H1 (cell line): ENCODE results near the gene GREB1. TPM values are rescaled to one million over a fixed set of nuclear protein-coding genes. Genes with fewer than 3 reads are reported as not detected.

Source experiments
- CTCF ChIA-PET: fragments of 300-600 bp; sonication (Branson Sonifier 250); formaldehyde crosslinking; loops from one replicate; lab custom pipeline; 2021; ENCODE audit not compliant: partially characterized antibody; lab: Charles Lee
- POLR2A ChIA-PET: fragments of 300-600 bp; sonication (Branson Sonifier 250); formaldehyde crosslinking; loops from one replicate; lab custom pipeline; 2021; ENCODE audit warnings: inconsistent platforms; ENCODE audit not compliant: partially characterized antibody; lab: Charles Lee
- DNase-seq, 2 experiments: peaks; one replicate each; pipeline versions ENCODE4 v3.0.0 to v3.0.0-alpha.2; 2010 to 2022; ENCODE audit warnings: low spot score in 2 of 2, low read depth in 1 of 2, mixed read lengths in 1 of 2
- FAIRE-seq: peaks from 2 replicates; lab custom pipeline; 2011; peaks lifted over from hg19 to GRCh38; lab: Jason Lieb, UNC
- H2AFZ ChIP-seq: 2 replicates; pipeline ENCODE4 v1.8.1; 2012; ENCODE audit warnings: low read length, inconsistent platforms
- H2AK5ac ChIP-seq: 2 replicates; pipeline ENCODE4 v1.6.1; 2013; ENCODE audit warnings: low read depth, low read length
- H2BK120ac ChIP-seq: replicated peaks from 2 replicates; pipeline ENCODE3; 2013; ENCODE audit warnings: low read depth, low read length, inconsistent platforms
- H2BK12ac ChIP-seq: 2 replicates; pipeline ENCODE4 v1.6.1; 2013; ENCODE audit warnings: low read depth, low read length
- H2BK15ac ChIP-seq: 2 replicates; pipeline ENCODE4 v1.6.1; 2013; ENCODE audit warnings: low read length
- H2BK20ac ChIP-seq: 2 replicates; pipeline ENCODE4 v1.6.1; 2013; ENCODE audit warnings: low read length
- H2BK5ac ChIP-seq: 2 replicates; pipeline ENCODE4 v1.6.1; 2013; ENCODE audit warnings: low read depth, low read length
- H3K14ac ChIP-seq: 2 replicates; pipeline ENCODE4 v1.6.1; 2013; ENCODE audit warnings: inconsistent platforms; ENCODE audit not compliant: insufficient read length
- H3K18ac ChIP-seq: 2 replicates; pipeline ENCODE4 v1.6.1; 2013; ENCODE audit warnings: low read length; ENCODE audit errors: extremely low read depth
- H3K23ac ChIP-seq: 2 replicates; pipeline ENCODE4 v1.6.1; 2013; ENCODE audit warnings: inconsistent platforms; ENCODE audit not compliant: insufficient read length
- H3K23me2 ChIP-seq: 2 replicates; pipeline ENCODE4 v1.6.1; 2013; ENCODE audit warnings: low read depth, low read length
- H3K27ac ChIP-seq: 2 replicates; pipeline ENCODE4 v1.6.1; 2011; ENCODE audit warnings: low read depth, low read length, inconsistent platforms
- H3K27me3 ChIP-seq, 4 experiments: replicated peaks in 1 of 4; 1 replicate in 1 of 4; 2 replicates in 3 of 4; pipeline versions ENCODE4 v1.6.1 to v1.8.1; 2011 to 2013; ENCODE audit warnings: low read length in 3 of 4, mild to moderate bottlenecking in 3 of 4, inconsistent platforms in 2 of 4, mixed read lengths in 2 of 4, moderate library complexity in 1 of 4; ENCODE audit not compliant: control insufficient read depth in 3 of 4, insufficient read depth in 3 of 4; ENCODE audit errors: extremely low read depth in 1 of 4
- H3K36me3 ChIP-seq, 4 experiments: 2 replicates each; pipeline versions ENCODE4 v1.6.1 to v1.8.1; 2011 to 2013; ENCODE audit warnings: mild to moderate bottlenecking in 4 of 4, low read length in 3 of 4, moderate library complexity in 2 of 4, control low read depth in 1 of 4, inconsistent platforms in 1 of 4; ENCODE audit not compliant: insufficient read depth in 4 of 4, control insufficient read depth in 2 of 4
- H3K4ac ChIP-seq: replicated peaks from 2 replicates; pipeline ENCODE3; 2013; ENCODE audit warnings: low read length, low read depth, mixed read lengths, inconsistent platforms; ENCODE audit not compliant: insufficient read length
- H3K4me1 ChIP-seq, 4 experiments: replicated peaks in 1 of 4; 1 replicate in 1 of 4; 2 replicates in 3 of 4; pipeline versions ENCODE4 v1.6.1 to v1.8.1; 2011 to 2013; ENCODE audit warnings: low read length in 3 of 4, inconsistent platforms in 2 of 4, mixed read lengths in 1 of 4; ENCODE audit not compliant: insufficient read depth in 4 of 4, control insufficient read depth in 3 of 4
- H3K4me2 ChIP-seq, 2 experiments: 2 replicates each; pipeline versions ENCODE4 v1.6.1 to v1.8.1; 2011 to 2013; ENCODE audit warnings: low read depth in 2 of 2, low read length in 2 of 2, control low read depth in 1 of 2, inconsistent platforms in 1 of 2, mild to moderate bottlenecking in 1 of 2; ENCODE audit not compliant: insufficient read depth in 1 of 2
- H3K4me3 ChIP-seq, 4 experiments: fragments of 200-600, 300-600 bp in 1 of 4; sonication (generic), shearing (Covaris generic), sonication (Bioruptor Twin) in 1 of 4; 2 replicates each; pipeline versions ENCODE4 v1.5.1 to v1.8.1; 2011 to 2016; ENCODE audit warnings: low read length in 4 of 4, low read depth in 3 of 4, control low read depth in 2 of 4, inconsistent platforms in 2 of 4, mild to moderate bottlenecking in 2 of 4, mixed read lengths in 1 of 4, moderate library complexity in 1 of 4; ENCODE audit not compliant: insufficient read depth in 2 of 4; ENCODE audit errors: extremely low read depth in 1 of 4
- H3K56ac ChIP-seq: replicated peaks from 2 replicates; pipeline ENCODE3; 2013; ENCODE audit warnings: low read depth, mild to moderate bottlenecking, mixed read lengths, low read length, inconsistent platforms; ENCODE audit not compliant: insufficient read length
- H3K79me1 ChIP-seq: 2 replicates; pipeline ENCODE4 v1.6.1; 2013; ENCODE audit warnings: low read depth, low read length, control low read depth
- H3K79me2 ChIP-seq, 2 experiments: 2 replicates each; pipeline versions ENCODE4 v1.6.1 to v1.8.1; 2012 to 2013; ENCODE audit warnings: low read length in 2 of 2, mild to moderate bottlenecking in 2 of 2, inconsistent platforms in 1 of 2; ENCODE audit not compliant: insufficient read depth in 2 of 2, control insufficient read depth in 1 of 2
- H3K9ac ChIP-seq, 4 experiments: replicated peaks in 1 of 4; 1 replicate in 1 of 4; 2 replicates in 3 of 4; pipeline versions ENCODE4 v1.6.1 to v1.8.1; 2011 to 2013; ENCODE audit warnings: low read depth in 3 of 4, low read length in 3 of 4, control low read depth in 2 of 4, mild to moderate bottlenecking in 2 of 4, moderate library complexity in 2 of 4, inconsistent platforms in 1 of 4; ENCODE audit errors: extremely low read depth in 1 of 4
- H3K9me3 ChIP-seq, 2 experiments: 2 replicates each; pipeline versions ENCODE4 v1.6.1 to v1.8.1; 2012 to 2013; ENCODE audit warnings: mild to moderate bottlenecking in 2 of 2, moderate library complexity in 2 of 2, control low read depth in 1 of 2, inconsistent platforms in 1 of 2, low read depth in 1 of 2, low read length in 1 of 2, mixed read lengths in 1 of 2; ENCODE audit not compliant: insufficient read depth in 2 of 2
- H4K20me1 ChIP-seq, 2 experiments: replicated peaks in 1 of 2; 2 replicates each; pipeline versions ENCODE3 to v1.8.1; 2011 to 2013; ENCODE audit warnings: inconsistent platforms in 2 of 2, low read length in 2 of 2, mild to moderate bottlenecking in 1 of 2; ENCODE audit not compliant: insufficient read depth in 2 of 2, control insufficient read depth in 1 of 2
- H4K5ac ChIP-seq: 2 replicates; pipeline ENCODE4 v1.6.1; 2013; ENCODE audit warnings: low read length, low read depth, mixed read lengths, inconsistent platforms; ENCODE audit not compliant: insufficient read length
- H4K8ac ChIP-seq: 2 replicates; pipeline ENCODE4 v1.8.0; 2013; ENCODE audit warnings: mild to moderate bottlenecking, moderate library complexity, low read length, inconsistent platforms; ENCODE audit not compliant: insufficient read depth; ENCODE audit errors: extremely low read depth
- H4K91ac ChIP-seq: replicated peaks from 2 replicates; pipeline ENCODE3; 2013; ENCODE audit warnings: low read length, mixed read lengths, inconsistent platforms; ENCODE audit not compliant: insufficient read length
- BACH1 ChIP-seq: IDR thresholded peaks from 2 replicates; pipeline ENCODE4 v1.6.1; 2012; ENCODE audit warnings: low read length, improper control_type of control experiment
- BRCA1 ChIP-seq: IDR thresholded peaks from 2 replicates; pipeline ENCODE4 v1.6.1; 2012; ENCODE audit warnings: low read depth, low read length, improper control_type of control experiment
- CHD1 ChIP-seq: IDR thresholded peaks from 2 replicates; pipeline ENCODE4 v1.6.1; 2012; ENCODE audit warnings: low read depth, low read length, improper control_type of control experiment
- EGR1 ChIP-seq: IDR thresholded peaks from 2 replicates; pipeline ENCODE4 v1.6.1; 2011; ENCODE audit warnings: low read depth, low read length, borderline replicate concordance
- JUN ChIP-seq: IDR thresholded peaks from 2 replicates; pipeline ENCODE4 v1.6.1; 2011; ENCODE audit warnings: low read depth, mild to moderate bottlenecking, improper control_type of control experiment, low read length
- KDM1A ChIP-seq: fragments of 200-600, 300-600 bp; sonication (generic); IDR thresholded peaks from 2 replicates; pipeline ENCODE4 v1.7.1; 2016; ENCODE audit warnings: mild to moderate bottlenecking, low read length, borderline replicate concordance
- KDM4A ChIP-seq: IDR thresholded peaks from one replicate; pipeline ENCODE4 v1.7.1; 2012; ENCODE audit warnings: low read depth, mild to moderate bottlenecking, moderate library complexity, low read length, inconsistent platforms; ENCODE audit not compliant: severe bottlenecking
- SAP30 ChIP-seq: fragments of 300-600 bp; sonication (generic); IDR thresholded peaks from 2 replicates; pipeline ENCODE4 v1.7.1; 2012; ENCODE audit warnings: low read length, moderate library complexity, mild to moderate bottlenecking, inconsistent platforms; ENCODE audit not compliant: insufficient read depth, insufficient replicate concordance
- SIN3A ChIP-seq, 2 experiments: IDR thresholded peaks in 1 of 2; conservative IDR thresholded peaks in 1 of 2; 2 replicates each; pipeline ENCODE4 v1.6.1; 2011 to 2012; ENCODE audit warnings: low read length in 2 of 2, improper control_type of control experiment in 1 of 2, low read depth in 1 of 2, mild to moderate bottlenecking in 1 of 2
- SP4 ChIP-seq: IDR thresholded peaks from 2 replicates; pipeline ENCODE4 v1.6.1; 2012; ENCODE audit warnings: low read length, inconsistent platforms
- TEAD4 ChIP-seq: IDR thresholded peaks from 2 replicates; pipeline ENCODE4 v1.6.1; 2012; ENCODE audit warnings: low read depth, low read length, inconsistent platforms, mixed read lengths
- WGBS, 2 experiments: shearing (Covaris generic) in 1 of 2; methylation state at CpG; one replicate each; pipeline versions ENCODE4 v1.1.6 to v1.1.7; 2013 to 2015; ENCODE audit warnings: low lambda C conversion rate in 2 of 2, mixed read lengths in 2 of 2, inconsistent platforms in 1 of 2, low coverage in 1 of 2, missing lambda C conversion rate in 1 of 2; ENCODE audit not compliant: insufficient replicate concordance in 2 of 2, insufficient coverage in 1 of 2, insufficient read length in 1 of 2; ENCODE audit errors: extremely low coverage in 1 of 2, missing lambda C conversion rate in 1 of 2; 5-methylcytosine and 5-hydroxymethylcytosine counted together
- polyA plus RNA-seq, 7 experiments: library from polyadenylated mRNA; depleted of rRNA in 3 of 7; stranded (reverse) in 5 of 7; unstranded in 2 of 7; fragments of >200 nt in 5 of 7; fragments of 200-250 nt in 2 of 7; gene quantifications; 1 replicate in 5 of 7; 2 replicates in 1 of 7; 4 replicates in 1 of 7; pipeline versions ENCODE4 v1.2.1 to v1.2.3, GENCODE V29; 2011 to 2013; ENCODE audit warnings: missing spikeins in 2 of 7, mixed read lengths in 2 of 7
- total RNA-seq: library from RNA; stranded (reverse); fragmentation: NEBNext Ultra II Directional; extraction: Animal tissue kit (Norgen Biotek cat#: 25700); gene quantifications from 2 replicates; pipeline ENCODE4 v1.2.1, GENCODE V29; 2021

The GREB1 gene
- total and polyA plus RNA-seq, 2 of the 8 experiments (the other 6 are each of a cell fraction or from before 2014, with no cell fraction given) = 7.9 to 43.4 TPM

GRCh38 chr2:11680901-11681721 lies 147.3 kb downstream of the GREB1 start:
- no peak overlapping the region for H2BK15ac ChIP-seq
- H3K56ac ChIP-seq = no peak overlapping the region
- H3K79me1 ChIP-seq = no peaks in the 10 kb centered on the region
- H3K27me3 ChIP-seq = no peaks in the 10 kb centered on the region
- H3K4ac ChIP-seq = no peak overlapping the region
- no peaks in the 10 kb centered on the region for H3K79me2 ChIP-seq
- H3K9me3 ChIP-seq = no peaks in the 10 kb centered on the region
- H2BK12ac ChIP-seq = no peak overlapping the region
- no peak overlapping the region for H2AK5ac ChIP-seq
- CTCF ChIA-PET = interaction anchor here (0.5 to 8.1 kb wide), 38 partner anchors 8 to 557 kb away, joined by 3 to 91 read pairs (median 4); partner anchors contain the start of gene NTSR2
- no peak for FAIRE-seq
- no peak overlapping the region for H4K91ac ChIP-seq
- no peak overlapping the region for H2AFZ ChIP-seq
- H3K9ac ChIP-seq = no peak overlapping the region
- H2BK20ac ChIP-seq = no peak overlapping the region
- no peak overlapping the region for H4K8ac ChIP-seq
- no peaks in the 10 kb centered on the region for H3K36me3 ChIP-seq
- no peak overlapping the region for H3K4me2 ChIP-seq
- H4K20me1 ChIP-seq = no peaks in the 10 kb centered on the region
- H3K23ac ChIP-seq = no peak overlapping the region
- H3K4me3 ChIP-seq = no peak overlapping the region
- no peak for DNase-seq
- H3K27ac ChIP-seq = no peak overlapping the region
- H3K23me2 ChIP-seq = no peaks in the 10 kb centered on the region
- H3K18ac ChIP-seq = no peak overlapping the region
- WGBS, 2 experiments = 92% methylated on average over 15 of the region's 15 CpGs; no CpG with 5 or more reads in 1 of the 2 experiments
- H2BK5ac ChIP-seq = no peak overlapping the region; the same call in 1 of the 2 replicates
- H3K4me1 ChIP-seq = peaks cover 3 to 18% (median 10%) of the 10 kb centered on the region in 4 experiments; a peak in 6 of 7 replicates
- POLR2A ChIA-PET = interaction anchor here (1.7 kb wide), 1 partner anchor 11 kb away, joined by 3 read pairs; the partner anchor contains the start of gene NTSR2
- no peak overlapping the region for H2BK120ac ChIP-seq
- H4K5ac ChIP-seq = no peak overlapping the region
- no peak overlapping the region for H3K14ac ChIP-seq
- TF ChIP-seq BRCA1 (no peak), CHD1 (no peak), KDM4A (no peak), SP4 (no peak), EGR1 (no peak), JUN (no peak), TEAD4 (no peak), BACH1 (no peak), SAP30 (no peak), SIN3A (conservative IDR thresholded peaks at IDR 0.05 in 1 of 2, IDR thresholded peaks at IDR 0.05 in 1 of 2; ENCODE audit: low read depth in 1 of 2, low read length in 2 of 2) (no peak), KDM1A (no peak)
